GM12878 (cell line): ENCODE measurements around the gene PIK3R2. TPM values are rescaled to one million over a fixed set of nuclear protein-coding genes. Genes with fewer than 3 reads are reported as not detected.

Experiments
- ATAC-seq: fragments of 200-7000 bp; cut with Tn5 transposase; 3 replicates; pipeline ENCODE4 v1.9.1; 2020; ENCODE audit warnings: mild to moderate bottlenecking, moderate library complexity
- BruUV-seq: library from RNA; stranded (reverse); fragments of 400-500 nt; replicated peaks from 2 replicates; lab custom pipeline; 2021; lab: Mats Ljungman, UMichigan
- CTCF ChIA-PET: fragments of 300-600 bp; sonication (Branson Sonifier 250); formaldehyde crosslinking; extraction: SDS; loops from one replicate; lab custom pipeline; 2021; ENCODE audit warnings: inconsistent platforms; lab: Yijun Ruan, JAX
- POLR2A ChIA-PET: fragments of 350-600 bp; formaldehyde crosslinking; extraction: SDS; loops from one replicate; lab custom pipeline; 2021; ENCODE audit warnings: inconsistent platforms; lab: Charles Lee
- RAD21 ChIA-PET: fragments of 300-600 bp; sonication (Branson Sonifier 250); formaldehyde crosslinking; loops from one replicate; lab custom pipeline; 2023; ENCODE audit warnings: antibody characterized with exemption; ENCODE audit not compliant: unreplicated experiment; lab: Charles Lee
- SMC1A ChIA-PET: fragments of 300-600 bp; sonication (Branson Sonifier 250); formaldehyde crosslinking; loops from one replicate; lab custom pipeline; 2023; ENCODE audit not compliant: unreplicated experiment, uncharacterized antibody; lab: Charles Lee
- DNase-seq: peaks from one replicate; pipeline ENCODE4 v3.0.0-alpha.2; 2011; ENCODE audit warnings: low read depth, low spot score
- FAIRE-seq: peaks from 3 replicates; lab custom pipeline; 2011; peaks lifted over from hg19 to GRCh38; lab: Jason Lieb, UNC
- H2AFZ ChIP-seq: 2 replicates; pipeline ENCODE4 v1.6.0; 2011; ENCODE audit warnings: low read depth, low read length, control low read depth; ENCODE audit not compliant: control insufficient read depth
- H3K27ac ChIP-seq: 2 replicates; pipeline ENCODE4 v1.5.1; 2011; ENCODE audit warnings: control low read depth; ENCODE audit not compliant: control insufficient read depth, insufficient read depth
- H3K27me3 ChIP-seq, 2 experiments: replicated peaks in 1 of 2; 2 replicates each; pipeline versions ENCODE4 v1.6.0 to v1.6.1; 2011; ENCODE audit warnings: low read length in 1 of 2; ENCODE audit not compliant: control insufficient read depth in 2 of 2, insufficient read depth in 2 of 2
- H3K36me3 ChIP-seq, 2 experiments: 2 replicates each; pipeline ENCODE4 v1.5.1; 2011; ENCODE audit warnings: low read length in 1 of 2; ENCODE audit not compliant: control insufficient read depth in 2 of 2, insufficient read depth in 2 of 2
- H3K4me1 ChIP-seq: 2 replicates; pipeline ENCODE4 v1.6.1; 2011; ENCODE audit warnings: mild to moderate bottlenecking, low read length, moderate library complexity, mixed read lengths; ENCODE audit not compliant: control insufficient read depth, insufficient read depth
- H3K4me2 ChIP-seq: 2 replicates; pipeline ENCODE4 v1.6.0; 2011; ENCODE audit warnings: control low read depth; ENCODE audit not compliant: control insufficient read depth, insufficient read depth
- H3K4me3 ChIP-seq: fragments of 200-600 bp; sonication (generic); 2 replicates; pipeline ENCODE4 v1.5.1; 2016
- H3K79me2 ChIP-seq: 2 replicates; pipeline ENCODE4 v1.6.0; 2011; ENCODE audit warnings: low read length; ENCODE audit not compliant: control insufficient read depth, insufficient read depth
- H3K9ac ChIP-seq: 2 replicates; pipeline ENCODE4 v1.8.0; 2011; ENCODE audit warnings: low read length, control low read depth, mixed read lengths; ENCODE audit not compliant: control insufficient read depth, insufficient read depth
- H3K9me3 ChIP-seq: replicated peaks from 3 replicates; pipeline ENCODE4 v1.5.1; 2011; ENCODE audit warnings: mild to moderate bottlenecking, low read length; ENCODE audit not compliant: control insufficient read depth, insufficient read depth
- H4K20me1 ChIP-seq: 2 replicates; pipeline ENCODE4 v1.6.0; 2011; ENCODE audit not compliant: control insufficient read depth, insufficient read depth
- ATF7 ChIP-seq: fragments of 450-650 bp; IDR thresholded peaks from 2 replicates; pipeline ENCODE4 v1.6.1; 2016; ENCODE audit warnings: low read depth, mild to moderate bottlenecking
- CBX5 ChIP-seq: sonication (generic); IDR thresholded peaks from 2 replicates; pipeline ENCODE4 v1.6.1; 2016; ENCODE audit warnings: low read depth, moderate library complexity, mild to moderate bottlenecking, inconsistent platforms
- EED ChIP-seq: sonication (generic); IDR thresholded peaks from 2 replicates; pipeline ENCODE4 v1.6.1; 2016; ENCODE audit warnings: antibody characterized with exemption, low read depth
- EZH2 ChIP-seq: IDR thresholded peaks from 2 replicates; pipeline ENCODE4 v1.6.1; 2012; ENCODE audit warnings: low read depth, mild to moderate bottlenecking, control low read depth, inconsistent platforms, low read length, borderline replicate concordance; ENCODE audit not compliant: control insufficient read depth
- FOS ChIP-seq: IDR thresholded peaks from 3 replicates; pipeline ENCODE4 v1.6.1; 2011; ENCODE audit warnings: borderline replicate concordance; ENCODE audit not compliant: insufficient read length; ENCODE audit errors: extremely low read depth
- PAX8 ChIP-seq: fragments of 450-650 bp; IDR thresholded peaks from 2 replicates; pipeline ENCODE4 v1.6.1; 2017; ENCODE audit warnings: mild to moderate bottlenecking, moderate library complexity
- PRDM15 ChIP-seq: fragments of 450-650 bp; formaldehyde crosslinking; IDR thresholded peaks from 2 replicates; pipeline ENCODE4 v1.4.0; 2020; ENCODE audit warnings: mild to moderate bottlenecking, moderate library complexity
- RAD51 ChIP-seq: fragments of 450-650 bp; IDR thresholded peaks from 2 replicates; pipeline ENCODE4 v1.6.1; 2016; ENCODE audit warnings: moderate library complexity, mild to moderate bottlenecking, inconsistent platforms
- TARDBP ChIP-seq: IDR thresholded peaks from 2 replicates; pipeline ENCODE4 v1.6.1; 2016; ENCODE audit warnings: borderline replicate concordance
- ZBTB4 ChIP-seq: fragments of 450-650 bp; formaldehyde crosslinking; IDR thresholded peaks from 2 replicates; pipeline ENCODE4 v1.4.0; 2022; ENCODE audit warnings: mild to moderate bottlenecking, moderate library complexity
- WGBS: methylation state at CpG from one replicate; pipeline ENCODE4 v1.1.6; 2016; ENCODE audit warnings: low lambda C conversion rate; ENCODE audit not compliant: insufficient replicate concordance, insufficient coverage; ENCODE audit errors: missing lambda C conversion rate; 5-methylcytosine and 5-hydroxymethylcytosine counted together
- in situ Hi-C: fragments of 300-500 bp; cut with MboI; formaldehyde crosslinking; loops from 9 replicates; pipeline ENCODE4 v1.14.3; 2018; ENCODE audit warnings: mixed read lengths
- intact Hi-C: fragments of 100-400 bp; cut with micrococcal nuclease; formaldehyde crosslinking; loops from one replicate; pipeline ENCODE4 v1.14.2; 2022; ENCODE audit not compliant: unreplicated experiment
- polyA plus RNA-seq, 11 experiments: library from polyadenylated mRNA; depleted of rRNA in 4 of 11; unstranded in 6 of 11; stranded (reverse) in 5 of 11; fragments of >200 nt; fragmentation: Nextera tagmentation in 4 of 11; fragmentation: Illumina TruSeq in 1 of 11; extraction: Ambion mirVana in 4 of 11; extraction: Trizol in 1 of 11; gene quantifications; 1 replicate in 1 of 11; 2 replicates in 10 of 11; pipeline versions ENCODE4 v1.2.1 to v1.2.3, GENCODE V29; 2011 to 2016; ENCODE audit warnings: inconsistent platforms in 2 of 11, missing spikeins in 2 of 11, low read depth in 1 of 11
- total RNA-seq, 4 experiments: library from RNA; depleted of rRNA in 3 of 4; stranded (reverse); fragments of >200 nt in 3 of 4; fragmentation: Illumina TruSeq in 1 of 4; extraction: Trizol in 1 of 4; gene quantifications; 2 replicates each; pipeline versions ENCODE4 v1.2.1 to v1.2.3, GENCODE V29; 2013 to 2021

PIK3R2 gene
- total and polyA plus RNA-seq, 10 of the 15 experiments (the other 5 are each of a cell fraction or from before 2014, with no cell fraction given): 0.26 to 22.6 (median 2.5) TPM

GRCh38 chr19:18137657-18138339 lies 15.2 kb upstream of the PIK3R2 start:
- FAIRE-seq (no peak), DNase-seq (no peak), ATAC-seq (no peak)
- H3K4me2 ChIP-seq: no peak overlapping the region
- no peak overlapping the region for H3K9ac ChIP-seq
- in situ Hi-C loops: no loop called here
- H3K4me1 ChIP-seq: no peaks in the 10 kb centered on the region
- no peaks in the 10 kb centered on the region for H3K9me3 ChIP-seq
- no peak overlapping the region for H3K27ac ChIP-seq
- SMC1A ChIA-PET: no interaction called here
- H4K20me1 ChIP-seq: no peaks in the 10 kb centered on the region
- H3K79me2 ChIP-seq: no peaks in the 10 kb centered on the region
- TF ChIP-seq PRDM15 (no peak), PAX8 (no peak), CBX5 (no peak), TARDBP (no peak), EED (no peak), ZBTB4 (CRISPR knock-in tag) (no peak), FOS (no peak), RAD51 (no peak), EZH2 (no peak), ATF7 (no peak)
- TF ChIP-seq, all 136 proteins: peak for 0
- Histone ChIP-seq H3K4me3 (no peak overlapping the region), H2AFZ (no peak overlapping the region), H3K27me3 (no peaks in the 10 kb centered on the region), H3K36me3 (peaks cover 11 to 21% of the 10 kb centered on the region in 2 experiments)
- no TSS peak for BruUV-seq
- POLR2A ChIA-PET: interaction anchor here (0.6 kb wide), 1 partner anchor 12 kb away, joined by 4 read pairs; no protein-coding TSS in a partner anchor
- 84% methylated on average over 9 of the region's 9 CpGs for WGBS
- CTCF ChIA-PET: no interaction called here
- intact Hi-C loops: no loop called here
- RAD21 ChIA-PET: no interaction called here
